Heart right ventricle (tissue), 16 donors: ENCODE results near the gene PROB1. TPM values are rescaled to one million over a fixed set of nuclear protein-coding genes. Genes with fewer than 3 reads are reported as not detected.

Source experiments
- ATAC-seq, 8 donors: fragments of 200-7000 bp; cut with Tn5 transposase; one replicate each; pipeline ENCODE4 v1.9.1; 2020; ENCODE audit warnings: mild to moderate bottlenecking in 8 of 8, moderate library complexity in 8 of 8, moderate number of reproducible peaks in 1 of 8
- DNase-seq, 2 donors: peaks; one replicate each; pipeline ENCODE4 v3.0.0-alpha.2; 2020
- H3K27ac ChIP-seq, 10 donors: fragments of 200-600 bp; sonication (generic) in 2 of 10; one replicate each; pipeline versions ENCODE4 v1.5.0 to v1.8.0; 2020 to 2022; ENCODE audit warnings: mild to moderate bottlenecking in 3 of 10
- H3K27me3 ChIP-seq, 7 donors: fragments of 200-600 bp; one replicate each; pipeline ENCODE4 v1.8.0; 2021 to 2022; ENCODE audit warnings: mild to moderate bottlenecking in 2 of 7
- H3K36me3 ChIP-seq, 9 donors: fragments of 200-600 bp; sonication (generic) in 1 of 9; one replicate each; pipeline versions ENCODE4 v1.5.0 to v1.8.0; 2020 to 2022; ENCODE audit warnings: mild to moderate bottlenecking in 2 of 9
- H3K4me1 ChIP-seq, 9 donors: fragments of 200-600 bp; sonication (generic) in 1 of 9; one replicate each; pipeline versions ENCODE4 v1.5.0 to v1.8.0; 2020 to 2022; ENCODE audit warnings: mild to moderate bottlenecking in 4 of 9
- H3K4me3 ChIP-seq, 10 donors: fragments of 200-600 bp; sonication (generic) in 2 of 10; one replicate each; pipeline versions ENCODE4 v1.5.0 to v1.8.0; 2020 to 2022; ENCODE audit warnings: mild to moderate bottlenecking in 7 of 10, moderate library complexity in 2 of 10
- H3K9me3 ChIP-seq, 11 donors: fragments of 200-600 bp in 10 of 11; sonication (generic) in 2 of 11; one replicate each; pipeline versions ENCODE4 v1.5.0 to v1.8.0; 2013 to 2022; ENCODE audit warnings: mild to moderate bottlenecking in 2 of 11, control low read depth in 1 of 11, moderate library complexity in 1 of 11
- WGBS, 2 donors: extraction: QIAGEN DNeasy Blood & Tissue Kit; methylation state at CpG; one replicate each; pipeline ENCODE4 v1.1.7; 2013; ENCODE audit warnings: inconsistent platforms in 1 of 2; 5-methylcytosine and 5-hydroxymethylcytosine counted together
- intact Hi-C, 10 donors: fragments of 100-400 bp; cut with DNase I; formaldehyde crosslinking; loops; one replicate each; pipeline versions ENCODE4 v1.11.1 to v1.14.2; 2022
- polyA plus RNA-seq, 2 donors: library from polyadenylated mRNA; stranded (reverse); fragments of 200-250 nt; gene quantifications; one replicate each; pipeline ENCODE4 v1.2.3, GENCODE V29; 2013
- total RNA-seq, 10 donors: library from RNA; stranded (reverse); fragmentation: NEBNext Ultra II Directional in 3 of 10; extraction: Animal tissue kit (Norgen Biotek cat#: 25700) in 3 of 10; gene quantifications; one replicate each; pipeline versions ENCODE4 v1.2.1 to v1.2.4, GENCODE V29; 2021 to 2023
- TF ChIP-seq, protein P1 (sequence below), 9 donors: fragments of 200-600 bp; sonication (generic) in 2 of 9; IDR thresholded peaks; one replicate each; pipeline versions ENCODE4 v1.5.0 to v1.8.0; 2021 to 2022; ENCODE audit warnings: antibody characterized with exemption in 9 of 9, mild to moderate bottlenecking in 5 of 9, moderate library complexity in 1 of 9
- donor health status: Arrhythmogenic right ventricular cardiomyopathy.
- donor health status: ischemic (EF 13 %, LVEDD 7.1; RV severe dilation, severe dysfunction).
- donor health status: healthy with polysubstance abuse.
- donor health status: DM: no; HTN: yes; CAD: no.
- donor health status: DM: no; HTN: no; CAD: no.
- donor health status: ischemic (EF 25% LVEDD 6.9; RV normal size, moderate dysfunction).
- donor health status: ischemic (EF 25% LVEDD 5.7; RV mildly dilated, moderate dysfunction).
- donor health status: healthy.
- donor health status: DM: yes; HTN: yes; CAD: no.
- donor health status: Ischemic cardiomyopathy.
- donor health status: ischemic (EF 35%, LVEDD 5.7; RV mildly dilated, moderate dysfunction).
- donor health status: nonischemic (EF 11% LVEDD 7.7; RV severe dilation, severe dysfunction).
- donor health status: DM: yes; HTN: yes; CAD: no.
- donor health status: PGD.
- donor health status: ischemic (EF 29% LVEDD 5.4; RV normal size, mild dysfunction).
- donor health status: nonischemic (EF 23%, LVEDD 6.1; RV moderate dilation, normal function).

The PROB1 gene
- total and polyA plus RNA-seq, 12 donors = 12.2 to 64.8 (median 33.8) TPM

DNA sequence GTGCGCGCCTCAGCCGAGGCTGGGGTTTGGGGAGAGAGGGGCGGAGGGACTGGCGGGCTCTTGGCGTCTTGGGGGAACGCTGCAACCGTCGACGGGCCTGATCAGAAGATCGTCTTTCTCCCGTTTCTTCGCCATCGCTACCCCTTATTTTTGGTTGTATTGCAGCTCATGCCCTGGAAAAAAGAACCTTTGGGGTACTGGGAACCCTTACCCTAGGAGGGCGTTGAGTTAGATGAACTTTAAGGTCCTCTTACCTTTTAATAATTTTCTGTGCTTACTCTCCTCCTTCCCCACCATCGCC is 52.5 kb downstream of the PROB1 start:
- WGBS, 2 donors = 0% methylated on average over 16 of the region's 16 CpGs
- no peak for DNase-seq
- Histone ChIP-seq H3K9me3 (no peaks in the 10 kb centered on the region), H3K4me1 (peaks cover 0 to 41% (median 32%) of the 10 kb centered on the region in 9 donors), H3K4me3 (peak overlapping the region; percentile 69 to 97 (median 84)), H3K36me3 (peaks cover 0 to 15% (median 0%) of the 10 kb centered on the region in 9 donors), H3K27me3 (no peaks in the 10 kb centered on the region), H3K27ac (peak overlapping the region; percentile 92 to 99 (median 98))
- no peak for ATAC-seq
- TF ChIP-seq, protein P1, sequence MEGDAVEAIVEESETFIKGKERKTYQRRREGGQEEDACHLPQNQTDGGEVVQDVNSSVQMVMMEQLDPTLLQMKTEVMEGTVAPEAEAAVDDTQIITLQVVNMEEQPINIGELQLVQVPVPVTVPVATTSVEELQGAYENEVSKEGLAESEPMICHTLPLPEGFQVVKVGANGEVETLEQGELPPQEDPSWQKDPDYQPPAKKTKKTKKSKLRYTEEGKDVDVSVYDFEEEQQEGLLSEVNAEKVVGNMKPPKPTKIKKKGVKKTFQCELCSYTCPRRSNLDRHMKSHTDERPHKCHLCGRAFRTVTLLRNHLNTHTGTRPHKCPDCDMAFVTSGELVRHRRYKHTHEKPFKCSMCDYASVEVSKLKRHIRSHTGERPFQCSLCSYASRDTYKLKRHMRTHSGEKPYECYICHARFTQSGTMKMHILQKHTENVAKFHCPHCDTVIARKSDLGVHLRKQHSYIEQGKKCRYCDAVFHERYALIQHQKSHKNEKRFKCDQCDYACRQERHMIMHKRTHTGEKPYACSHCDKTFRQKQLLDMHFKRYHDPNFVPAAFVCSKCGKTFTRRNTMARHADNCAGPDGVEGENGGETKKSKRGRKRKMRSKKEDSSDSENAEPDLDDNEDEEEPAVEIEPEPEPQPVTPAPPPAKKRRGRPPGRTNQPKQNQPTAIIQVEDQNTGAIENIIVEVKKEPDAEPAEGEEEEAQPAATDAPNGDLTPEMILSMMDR (IDR thresholded peaks at IDR 0.05) = no peak
- intact Hi-C loops = loop anchor here in 6 of 10 donors (5.0 kb wide), 3 partner anchors 45 to 50 kb away; partner anchors contain the start of gene MATR3 (in 4 of the 6)

DNA sequence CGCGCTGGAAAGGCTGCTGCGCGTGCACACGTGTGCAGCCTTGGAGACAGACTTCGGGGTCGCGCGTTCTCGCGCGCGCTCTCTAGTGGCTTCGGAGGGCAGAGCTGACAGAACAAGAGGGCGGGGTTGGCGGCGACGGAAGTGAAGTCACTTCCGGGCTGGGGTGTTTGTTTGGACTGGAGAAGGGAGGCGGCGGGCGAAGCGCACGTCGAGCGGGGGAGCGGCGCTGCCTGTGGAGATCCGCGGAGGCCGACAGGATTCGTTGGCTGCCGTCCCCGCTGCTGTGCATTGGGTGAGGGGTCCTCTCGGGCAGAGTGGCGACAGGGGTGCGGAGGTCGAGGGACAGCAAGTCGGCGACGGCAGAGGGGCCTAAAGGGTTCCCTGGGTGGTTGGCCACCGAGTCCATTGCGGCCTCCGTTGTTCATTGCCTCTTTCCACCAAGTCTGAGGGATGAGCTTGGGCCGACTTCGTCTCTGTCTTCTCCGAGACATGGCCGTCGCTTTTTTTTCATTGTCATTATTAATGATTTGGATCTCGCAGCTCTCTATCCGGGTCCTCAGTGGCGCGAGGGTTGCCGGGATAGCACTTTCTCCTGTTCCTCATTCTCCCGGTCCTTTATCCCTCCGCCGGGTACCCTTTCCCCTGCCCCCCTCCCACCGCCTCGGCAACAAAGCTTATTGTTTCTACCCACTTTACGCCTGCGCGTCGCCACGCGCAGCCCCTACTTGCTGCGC is 53.0 kb downstream of the PROB1 start, which contains the start of gene PAIP2:
Gene PAIP2, plus strand, starts transcription at position 166 of the 734 bp plus-strand sequence. CDS start 21,931 bp downstream, outside the sequence.
- Histone ChIP-seq H3K27me3 (no peaks in the 10 kb centered on the region), H3K4me3 (peak within 1 kb of the TSS; percentile 69 to 97 (median 84)), H3K27ac (peak within 1 kb of the TSS; percentile 92 to 99 (median 98)), H3K9me3 (no peaks in the 10 kb centered on the region), H3K36me3 (peaks cover 0 to 15% (median 0%) of the 10 kb centered on the region in 9 donors), H3K4me1 (peaks cover 0 to 40% (median 31%) of the 10 kb centered on the region in 9 donors)
- DNase-seq (peak; percentile 98), ATAC-seq (peak; percentile 97 to 99 (median 98))
- 0% methylated on average over 62 to 66 of the region's 66 CpGs for WGBS, 2 donors
- TF ChIP-seq, protein P1 (IDR thresholded peaks at IDR 0.05) = peak; percentile 43 to 93 (median 76)
- intact Hi-C loops = loop anchor here in 6 of 10 donors (5.0 kb wide), 3 partner anchors 45 to 50 kb away; partner anchors contain the start of gene MATR3 (in 4 of the 6)

GRCh38 chr5:139341187-139341688 is 53.7 kb downstream of the PROB1 start:
- ATAC-seq (no peak), DNase-seq (no peak)
- H3K27me3 ChIP-seq = no peaks in the 10 kb centered on the region
- H3K4me3 ChIP-seq = peak overlapping the region; percentile 69 to 97 (median 84)
- H3K9me3 ChIP-seq = no peaks in the 10 kb centered on the region
- 4 to 6% methylated on average over 17 of the region's 17 CpGs for whole genome bisulfite sequencing, 2 donors
- intact Hi-C loops = loop anchor here in 6 of 10 donors (5.0 kb wide), 3 partner anchors 44 to 51 kb away; partner anchors contain the start of gene MATR3 (in 4 of the 6)
- TF ChIP-seq, protein P1 (IDR thresholded peaks at IDR 0.05) = no peak
- H3K4me1 ChIP-seq = peaks cover 0 to 37% (median 29%) of the 10 kb centered on the region in 9 donors
- peaks cover 0 to 15% (median 0%) of the 10 kb centered on the region in 9 donors for H3K36me3 ChIP-seq
- peak overlapping the region in 8 of 10 donors; percentile 92 to 99 (median 97) for H3K27ac ChIP-seq

Other genes with a start within 250 kb of the PROB1 start
- gene SIL1, start 196.7 kb downstream of the PROB1 start, total RNA-seq = 10 to 100 TPM; 26.7 to 68.1 (median 43.4) TPM
- gene SIL1, start 196.7 kb downstream of the PROB1 start, polyA plus RNA-seq = 10 to 100 TPM; 74.3 to 94.7 TPM
- 100 to 1,000 TPM; 122 to 209 (median 176) TPM for gene MATR3, start 101.4 kb downstream of the PROB1 start, total RNA-seq
- 100 to 1,000 TPM in 1 of 2 donors, 10 to 100 TPM in 1; 86.8 to 134 TPM for gene MATR3, start 101.4 kb downstream of the PROB1 start, polyA plus RNA-seq
- gene PAIP2, start 53.2 kb downstream of the PROB1 start, total RNA-seq = 100 to 1,000 TPM; 126 to 173 (median 139) TPM
- gene PAIP2, start 53.2 kb downstream of the PROB1 start, polyA plus RNA-seq = 100 to 1,000 TPM in 1 of 2 donors, 10 to 100 TPM in 1; 43.8 to 103 TPM
- under 1 TPM in 1 of 10 donors, not detected in 9; 0.19 TPM for gene SLC23A1, start 11.8 kb downstream of the PROB1 start, total RNA-seq
- gene SLC23A1, start 11.8 kb downstream of the PROB1 start, polyA plus RNA-seq = not detected
- gene MZB1, start 5.2 kb downstream of the PROB1 start, total RNA-seq = 1 to 10 TPM in 3 of 10 donors, under 1 TPM in 7; 0.28 to 6.6 (median 0.65) TPM
- gene MZB1, start 5.2 kb downstream of the PROB1 start, polyA plus RNA-seq = 1 to 10 TPM in 1 of 2 donors, under 1 TPM in 1; 0.67 to 1.5 TPM
- gene SPATA24, start 9.0 kb upstream of the PROB1 start, total RNA-seq = 10 to 100 TPM; 11.8 to 24.8 (median 16.5) TPM
- gene SPATA24, start 9.0 kb upstream of the PROB1 start, polyA plus RNA-seq = 10 to 100 TPM; 14.8 to 37.5 TPM
- 10 to 100 TPM in 9 of 10 donors, 1 to 10 TPM in 1; 9.5 to 21.1 (median 14.1) TPM for gene DNAJC18, start 44.4 kb upstream of the PROB1 start, total RNA-seq
- 10 to 100 TPM in 1 of 2 donors, 1 to 10 TPM in 1; 3.4 to 12.7 TPM for gene DNAJC18, start 44.4 kb upstream of the PROB1 start, polyA plus RNA-seq
- gene ECSCR, start 67.6 kb upstream of the PROB1 start, total RNA-seq = 10 to 100 TPM; 11.0 to 43.2 (median 17.9) TPM
- gene ECSCR, start 67.6 kb upstream of the PROB1 start, polyA plus RNA-seq = 10 to 100 TPM; 24.4 to 64.2 TPM
- gene SMIM33, start 75.9 kb upstream of the PROB1 start, total RNA-seq = not detected
- not detected for gene SMIM33, start 75.9 kb upstream of the PROB1 start, polyA plus RNA-seq
- gene STING1, start 87.7 kb upstream of the PROB1 start, total RNA-seq = 100 to 1,000 TPM in 1 of 10 donors, 10 to 100 TPM in 9; 27.2 to 116 (median 55.7) TPM
- 10 to 100 TPM; 19.7 to 39.6 TPM for gene STING1, start 87.7 kb upstream of the PROB1 start, polyA plus RNA-seq
- 100 to 1,000 TPM; 121 to 162 (median 141) TPM for gene UBE2D2, start 166.2 kb upstream of the PROB1 start, total RNA-seq
- 100 to 1,000 TPM in 1 of 2 donors, 10 to 100 TPM in 1; 59.3 to 106 TPM for gene UBE2D2, start 166.2 kb upstream of the PROB1 start, polyA plus RNA-seq